NCI-H1105 (cell line): ENCODE data around the gene KCNT1.
"Not testable (repeated sequence)": the region's sequence is repeated elsewhere in the genome, so short reads cannot be mapped to it uniquely, and the experiment has no call there.

ENCODE experiments used
- DNase-seq: peaks from one replicate; lab custom pipeline; 2025; lab: John Stamatoyannopoulos, UW

KCNT1 gene

GRCh38 chr9:135701959-135702721 lies at the start of gene KCNT1:
TSS of gene KCNT1 (plus strand) at chr9:135702185. CDS start at chr9:135702259, 74 bp downstream.
- DNase-seq: peak; percentile 7

DNA sequence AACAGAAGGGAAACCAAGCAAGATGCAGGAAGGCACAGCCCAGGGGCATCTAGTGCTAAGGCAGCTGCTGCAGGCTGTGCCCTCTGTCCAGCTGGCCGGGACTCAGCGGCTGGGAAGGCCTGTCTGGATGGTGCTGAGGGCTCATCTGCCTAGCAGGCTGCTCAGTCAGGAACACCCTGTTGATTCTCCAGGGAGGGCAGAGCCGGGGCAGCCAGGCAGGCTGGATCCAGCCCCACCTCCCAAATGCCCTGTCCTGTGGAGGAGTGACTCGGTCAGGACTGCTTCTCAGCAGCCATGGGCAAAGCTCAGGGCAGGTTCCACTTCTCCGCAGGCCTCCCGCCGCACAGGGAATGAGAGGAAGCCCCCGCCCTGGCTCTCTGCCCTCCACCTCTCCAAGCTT lies 46.7 kb upstream of the KCNT1 start:
- DNase-seq: no peak

GRCh38 chr9:135657416-135657815 lies 44.6 kb upstream of the KCNT1 start:
- no peak for DNase-seq

GRCh38 chr9:135659252-135659651 lies 42.7 kb upstream of the KCNT1 start:
- no peak for DNase-seq

DNA sequence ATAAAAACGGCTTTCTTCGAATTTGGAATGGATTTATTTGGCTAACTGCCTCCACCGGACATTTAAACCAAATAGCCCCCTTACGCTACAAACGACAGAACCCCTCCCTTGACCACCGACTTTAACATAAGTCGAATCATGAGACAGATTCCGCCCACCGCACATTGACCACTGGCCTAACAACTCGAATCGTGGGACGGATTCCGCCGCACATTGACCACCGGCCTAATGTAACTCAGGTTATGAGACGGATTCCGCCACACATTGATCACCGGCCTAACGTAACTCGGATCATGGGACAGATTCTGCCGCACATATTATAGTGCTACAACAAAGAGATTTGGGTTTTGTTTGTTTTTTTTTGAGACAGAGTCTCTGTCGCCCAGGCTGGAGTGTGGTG lies 41.6 kb upstream of the KCNT1 start:
- no peak for DNase-seq

- no peak for DNase-seq
These were observed 40.0 kb upstream of the KCNT1 start for GRCh38 chr9:135661816-135662560.

GRCh38 chr9:135662758-135663450 lies 39.1 kb upstream of the KCNT1 start, which contains the start of gene LCN9:
TSS of gene LCN9 (plus strand) at chr9:135663309. CDS start at chr9:135663322, 13 bp downstream.
- DNase-seq: no peak

DNA sequence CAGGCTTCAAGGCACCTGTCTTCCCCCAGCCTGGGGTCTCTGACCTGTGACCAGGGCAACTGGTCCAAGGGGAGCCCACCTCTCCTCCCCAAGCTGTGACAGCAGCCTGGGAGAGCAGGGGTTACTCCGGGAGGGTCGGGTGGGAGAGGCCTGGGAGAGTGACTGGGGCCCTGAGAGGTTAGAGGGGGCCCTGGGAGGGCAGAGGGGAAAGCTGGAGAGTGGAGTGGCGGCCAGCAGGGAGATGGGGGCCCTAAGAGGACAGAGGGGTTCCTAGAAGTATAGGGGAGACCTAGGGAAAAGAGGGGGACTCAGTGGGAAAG lies 38.6 kb upstream of the KCNT1 start:
- DNase-seq: no peak

DNA sequence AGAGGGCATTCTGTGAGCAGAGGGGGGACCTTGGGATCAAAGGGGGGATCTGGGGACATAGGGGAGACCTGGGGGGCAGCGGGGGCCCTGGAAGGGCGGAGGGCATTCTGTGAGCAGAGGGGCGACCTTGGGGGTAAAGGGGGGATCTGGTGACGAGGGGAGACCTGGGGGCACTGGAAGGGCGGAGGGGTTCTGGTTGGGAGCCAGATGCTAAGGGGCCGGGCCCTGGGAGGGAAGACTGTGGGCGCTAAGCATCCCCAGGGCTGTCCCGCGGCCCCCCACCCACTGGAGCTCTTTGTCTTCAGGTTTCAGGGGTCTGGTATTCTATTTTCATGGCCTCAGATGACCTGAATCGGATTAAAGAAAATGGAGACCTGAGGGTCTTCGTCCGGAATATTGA lies 38.1 kb upstream of the KCNT1 start:
- no peak for DNase-seq

GRCh38 chr9:135664266-135664665 lies 37.7 kb upstream of the KCNT1 start:
- DNase-seq: no peak

DNA sequence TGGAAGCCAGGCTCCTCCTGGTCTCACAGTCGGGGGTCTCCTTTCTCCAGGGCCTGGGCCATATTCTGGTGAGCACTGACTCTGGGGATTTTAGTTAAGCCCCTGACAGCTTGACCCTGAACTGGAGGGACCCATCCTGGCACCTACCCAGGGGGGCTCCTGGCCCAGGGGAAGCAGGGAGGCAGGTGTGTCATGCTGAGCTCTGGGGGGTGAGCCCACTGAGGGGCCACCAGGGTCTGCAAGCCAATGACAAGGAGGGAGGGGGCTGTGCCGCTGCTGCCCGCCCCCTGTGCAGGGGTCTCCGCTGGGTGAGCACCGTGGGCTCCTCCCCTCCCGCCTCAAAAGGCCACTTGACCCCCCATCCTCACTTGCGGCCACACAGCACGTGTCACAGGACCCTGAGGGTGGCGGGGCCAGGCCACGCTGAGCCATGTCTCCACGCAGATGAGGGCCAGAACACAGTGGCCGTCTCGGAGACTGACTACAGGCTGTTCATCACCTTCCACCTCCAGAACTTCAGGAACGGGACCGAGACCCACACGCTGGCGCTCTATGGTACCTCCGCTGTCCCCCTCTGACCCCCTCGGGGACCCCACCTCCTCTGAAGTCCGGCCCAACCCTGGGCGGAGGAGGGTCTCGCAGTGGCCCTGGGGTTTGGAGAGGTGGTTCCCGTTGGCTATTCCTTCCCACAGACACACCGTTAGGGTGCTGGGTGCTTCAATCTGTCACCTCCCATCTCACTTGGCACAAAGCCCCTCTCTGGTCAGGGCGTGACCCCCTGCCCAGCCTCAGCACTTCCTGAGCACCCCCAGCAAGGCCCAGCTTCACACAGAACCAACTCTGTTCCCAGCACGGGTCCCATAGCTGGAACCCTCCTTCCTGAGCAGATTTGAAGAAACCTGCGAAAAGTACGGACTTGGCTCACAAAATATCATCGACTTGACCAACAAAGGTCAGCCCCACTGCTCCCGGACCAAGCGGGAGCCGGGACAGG lies 36.9 kb upstream of the KCNT1 start:
- no peak for DNase-seq

DNA sequence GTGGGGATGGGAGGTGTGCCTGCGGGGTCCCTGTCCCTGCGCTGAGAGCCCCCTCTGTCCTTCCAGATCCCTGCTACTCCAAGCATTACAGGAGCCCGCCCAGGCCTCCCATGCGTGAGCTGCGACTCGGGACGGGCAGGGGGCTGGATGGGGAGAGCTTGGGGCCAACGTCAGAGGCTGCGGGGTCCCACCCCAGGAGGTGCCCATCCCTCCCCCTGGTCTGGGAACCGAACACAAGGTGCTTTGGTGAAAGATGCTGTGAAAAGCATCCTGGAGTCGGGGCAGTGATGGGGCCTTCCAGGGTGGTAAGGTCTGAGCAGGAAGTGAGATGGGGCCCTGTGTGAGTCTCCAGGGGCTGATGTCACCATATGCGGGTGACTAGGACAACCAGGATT lies 36.2 kb upstream of the KCNT1 start:
- DNase-seq: no peak

GRCh38 chr9:135666534-135667462 lies 35.2 kb upstream of the KCNT1 start:
- DNase-seq: no peak

DNA sequence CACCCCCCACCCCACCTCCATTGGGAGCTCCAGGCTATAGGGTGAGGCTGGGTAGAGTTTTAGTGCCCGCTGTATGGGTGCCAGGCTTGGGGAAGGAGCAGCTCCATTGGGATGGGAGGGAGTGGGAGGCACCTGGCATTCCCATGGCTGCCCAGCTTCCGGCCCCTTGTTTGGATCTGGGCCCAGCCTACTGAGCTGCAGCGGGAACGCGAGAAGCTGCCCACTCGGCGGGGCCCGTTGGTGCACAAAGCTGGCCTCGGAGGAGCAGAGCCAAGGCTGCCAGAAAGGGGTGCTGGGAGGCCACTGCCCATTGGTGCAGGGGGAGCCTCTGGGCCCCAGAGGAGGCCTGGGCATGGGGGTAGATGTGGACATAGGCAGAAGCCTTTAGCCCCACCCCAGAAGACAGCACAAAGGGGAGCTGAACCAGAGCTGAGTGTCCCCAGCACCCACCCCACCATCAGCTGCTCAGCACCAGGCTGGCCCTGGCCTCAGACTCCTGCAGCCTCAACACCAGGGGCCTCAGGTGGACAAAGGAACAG lies 34.5 kb upstream of the KCNT1 start:
- no peak for DNase-seq

- DNase-seq: not testable (repeated sequence)
These were observed 33.0 kb upstream of the KCNT1 start for GRCh38 chr9:135669018-135669417.

DNA sequence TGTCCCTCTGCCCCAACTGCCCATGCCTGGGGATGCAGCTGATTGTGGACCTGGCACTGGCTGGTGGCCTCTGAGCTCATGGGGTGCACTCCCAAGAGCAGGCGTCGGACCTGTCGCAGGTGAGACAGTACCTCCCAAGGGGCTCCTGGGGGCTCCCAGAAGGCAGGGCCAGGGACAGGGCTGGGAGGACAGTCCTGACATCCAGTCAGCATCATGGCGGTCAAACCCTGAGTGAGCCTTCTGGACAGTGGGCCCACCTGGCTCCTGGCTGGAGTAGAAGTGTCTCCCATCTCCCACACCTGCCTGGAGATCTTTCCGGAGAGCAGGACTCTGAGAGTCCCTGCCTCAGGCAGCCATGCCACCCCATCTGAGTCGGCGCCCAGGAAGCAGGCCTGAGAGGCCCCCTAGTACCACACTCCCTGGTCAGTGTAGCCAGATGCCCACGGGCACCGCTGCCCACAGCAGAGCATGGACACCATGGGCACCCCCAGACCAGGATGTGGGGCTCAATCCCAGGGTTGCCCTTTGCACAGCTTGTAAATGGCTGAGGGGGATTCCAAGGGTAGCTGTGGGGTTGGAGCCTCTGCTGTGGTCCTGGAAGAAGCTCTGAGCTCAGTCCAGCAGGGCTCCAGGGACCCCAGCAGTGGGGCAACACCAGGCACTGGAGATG lies 32.2 kb upstream of the KCNT1 start:
- DNase-seq: no peak

DNA sequence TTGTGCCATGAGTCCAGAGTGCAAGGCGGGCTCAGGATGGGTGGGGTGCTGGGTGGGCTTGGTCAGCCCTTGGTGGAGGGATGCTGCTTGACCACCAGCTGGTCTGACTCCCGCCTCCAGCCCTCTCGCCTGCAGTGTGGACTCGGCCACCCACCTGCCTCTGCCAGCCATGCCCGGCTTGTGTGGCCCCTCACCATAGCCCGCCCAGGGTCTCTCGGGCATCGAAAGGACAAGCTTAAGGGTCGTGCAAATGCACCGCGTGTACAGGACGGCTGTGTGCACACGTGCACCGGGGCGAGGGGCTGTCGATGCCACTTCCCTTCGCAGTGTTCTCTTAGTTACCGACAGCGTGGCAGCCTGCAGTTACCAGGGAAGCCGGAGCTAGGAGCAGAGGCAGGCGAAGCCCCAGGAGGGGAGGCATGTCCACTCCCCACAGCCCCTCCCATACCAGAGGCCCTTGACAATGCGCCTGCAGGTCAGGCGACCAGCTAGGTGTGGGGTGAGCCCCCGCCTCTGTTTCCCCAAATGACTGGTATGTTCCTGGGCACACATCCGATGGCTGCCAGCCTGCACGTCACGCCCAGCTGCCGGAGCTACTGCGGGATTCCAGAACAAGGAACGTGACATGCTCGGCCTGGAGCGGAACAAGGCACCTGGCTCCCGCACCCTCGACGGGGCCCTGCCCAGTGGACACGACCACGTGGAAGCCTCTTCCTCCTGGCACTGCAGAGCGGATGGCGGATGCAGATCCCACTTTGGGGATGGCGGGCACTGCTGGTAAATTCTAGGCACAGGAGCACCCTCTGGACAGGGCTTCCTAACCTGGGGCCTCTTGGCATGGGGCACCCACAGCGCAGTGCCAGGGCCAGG lies 31.0 kb upstream of the KCNT1 start:
- DNase-seq: no peak

DNA sequence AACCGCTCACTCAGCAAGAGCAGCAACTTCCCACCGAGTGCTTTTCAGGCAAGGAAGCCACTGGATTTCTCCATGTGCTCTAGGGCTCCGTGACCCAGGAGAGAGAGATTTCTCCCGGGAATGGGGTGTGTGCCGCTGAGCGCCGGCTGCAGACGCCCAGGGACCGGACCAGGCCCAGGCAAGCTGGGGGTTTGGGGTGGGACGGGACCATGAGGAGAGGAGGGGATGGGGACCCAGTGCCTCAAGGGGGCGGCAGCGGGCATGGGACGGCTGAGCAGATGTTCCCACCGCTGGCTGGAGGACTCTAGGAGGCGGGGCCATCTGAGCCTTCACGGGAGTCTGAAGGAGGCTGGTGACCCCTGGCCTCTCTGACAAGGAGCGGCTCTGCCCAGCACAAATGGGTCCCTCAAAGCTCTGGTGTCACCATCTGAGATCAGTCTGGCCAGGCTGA lies 30.4 kb upstream of the KCNT1 start:
- DNase-seq: no peak

DNA sequence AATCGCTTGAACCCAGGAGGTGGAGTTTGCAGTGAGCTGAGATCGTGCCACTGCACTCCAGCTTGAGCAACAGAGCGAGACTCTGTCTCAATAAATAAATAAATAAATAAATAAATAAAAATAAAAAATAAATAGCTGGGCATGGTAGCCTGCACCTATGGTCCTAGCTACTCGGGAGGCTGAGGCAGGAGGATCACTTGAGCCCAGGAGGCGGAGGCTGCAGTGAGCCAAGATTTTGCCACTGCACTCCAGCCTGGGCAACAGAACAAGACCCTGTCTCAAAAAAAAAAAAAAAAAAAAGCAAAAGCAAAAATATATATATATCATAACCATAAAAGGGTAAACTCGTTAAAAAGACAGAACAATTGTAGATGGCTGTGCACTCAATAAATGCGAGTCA lies 29.2 kb upstream of the KCNT1 start:
- not testable (repeated sequence) for DNase-seq
